Measurements from ENCODE around the gene CUL5.

GRCh38 chr11:107970049-107970448, 38.6 kb upstream of the CUL5 start:
- TF ChIP-seq POLR2A (IDR thresholded peaks at IDR 0.05), result no peak
- no peak for TF ChIP-seq CTCF (IDR thresholded peaks at IDR 0.05)
- no peak for TF ChIP-seq EP300 (IDR thresholded peaks at IDR 0.05)
- TF ChIP-seq POLR2AphosphoS5 (IDR thresholded peaks at IDR 0.05), result no peak
